Vagina (tissue), 2 donors: ENCODE results near the gene CNGA4.

ENCODE experiments used
- POLR2A ChIP-seq, 2 donors: fragments of 450-650 bp; IDR thresholded peaks; one replicate each; pipeline ENCODE4 v1.6.1; 2017; ENCODE audit warnings: antibody characterized with exemption in 2 of 2, mild to moderate bottlenecking in 2 of 2, moderate library complexity in 2 of 2
- POLR2AphosphoS5 ChIP-seq, 2 donors: sonication (generic); formaldehyde crosslinking; IDR thresholded peaks; one replicate each; pipeline ENCODE4 v1.9.0; 2017; ENCODE audit warnings: antibody characterized with exemption in 2 of 2, mild to moderate bottlenecking in 2 of 2, low read depth in 1 of 2; ENCODE audit not compliant: insufficient read depth in 1 of 2
- TF ChIP-seq, protein P1 (sequence below), 3 experiments: fragments of 450-650 bp in 2 of 3; fragments of 200-600 bp in 1 of 3; sonication (generic) in 1 of 3; IDR thresholded peaks; one replicate each; pipeline ENCODE4 v1.5.1; 2017 to 2019; ENCODE audit warnings: antibody characterized with exemption in 3 of 3, mild to moderate bottlenecking in 2 of 3, moderate library complexity in 2 of 3

DNA sequence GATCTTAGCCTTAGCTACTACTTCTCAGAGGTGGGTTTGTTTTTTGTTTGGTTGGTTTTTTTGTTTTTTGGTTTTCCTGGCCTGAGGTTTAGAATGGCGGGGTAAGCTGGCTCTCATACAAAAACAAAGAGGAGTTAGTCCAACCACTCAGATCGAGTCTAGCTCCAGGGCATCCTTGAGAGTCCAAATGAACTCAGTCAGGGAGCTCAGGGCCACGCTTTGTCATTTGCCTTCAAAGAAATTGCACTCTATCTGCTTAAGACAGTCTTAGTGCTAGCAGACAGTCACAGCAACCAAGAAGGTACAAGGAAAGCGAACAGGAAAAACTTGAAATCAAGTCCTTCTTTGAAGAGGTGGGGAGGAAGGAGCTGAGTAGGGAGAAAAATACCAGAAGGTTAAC is 22.4 kb upstream of the CNGA4 start:
- TF ChIP-seq, protein P1, sequence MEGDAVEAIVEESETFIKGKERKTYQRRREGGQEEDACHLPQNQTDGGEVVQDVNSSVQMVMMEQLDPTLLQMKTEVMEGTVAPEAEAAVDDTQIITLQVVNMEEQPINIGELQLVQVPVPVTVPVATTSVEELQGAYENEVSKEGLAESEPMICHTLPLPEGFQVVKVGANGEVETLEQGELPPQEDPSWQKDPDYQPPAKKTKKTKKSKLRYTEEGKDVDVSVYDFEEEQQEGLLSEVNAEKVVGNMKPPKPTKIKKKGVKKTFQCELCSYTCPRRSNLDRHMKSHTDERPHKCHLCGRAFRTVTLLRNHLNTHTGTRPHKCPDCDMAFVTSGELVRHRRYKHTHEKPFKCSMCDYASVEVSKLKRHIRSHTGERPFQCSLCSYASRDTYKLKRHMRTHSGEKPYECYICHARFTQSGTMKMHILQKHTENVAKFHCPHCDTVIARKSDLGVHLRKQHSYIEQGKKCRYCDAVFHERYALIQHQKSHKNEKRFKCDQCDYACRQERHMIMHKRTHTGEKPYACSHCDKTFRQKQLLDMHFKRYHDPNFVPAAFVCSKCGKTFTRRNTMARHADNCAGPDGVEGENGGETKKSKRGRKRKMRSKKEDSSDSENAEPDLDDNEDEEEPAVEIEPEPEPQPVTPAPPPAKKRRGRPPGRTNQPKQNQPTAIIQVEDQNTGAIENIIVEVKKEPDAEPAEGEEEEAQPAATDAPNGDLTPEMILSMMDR (IDR thresholded peaks at IDR 0.05) = no peak
- TF ChIP-seq POLR2A (IDR thresholded peaks at IDR 0.05) (no peak), POLR2AphosphoS5 (IDR thresholded peaks at IDR 0.05; ENCODE audit: insufficient read depth in 1 of 2, low read depth in 1 of 2) (no peak)
